ENCODE measurements around the gene ST6GALNAC2. TPM values are rescaled to one million over a fixed set of nuclear protein-coding genes. Genes with fewer than 3 reads are reported as not detected.

The ST6GALNAC2 gene
- total and polyA plus RNA-seq, 10 of the 15 experiments (the other 5 are each of a cell fraction or from before 2014, with no cell fraction given): 0.08 to 0.41 (median 0.23) TPM; not detected in 6

DNA sequence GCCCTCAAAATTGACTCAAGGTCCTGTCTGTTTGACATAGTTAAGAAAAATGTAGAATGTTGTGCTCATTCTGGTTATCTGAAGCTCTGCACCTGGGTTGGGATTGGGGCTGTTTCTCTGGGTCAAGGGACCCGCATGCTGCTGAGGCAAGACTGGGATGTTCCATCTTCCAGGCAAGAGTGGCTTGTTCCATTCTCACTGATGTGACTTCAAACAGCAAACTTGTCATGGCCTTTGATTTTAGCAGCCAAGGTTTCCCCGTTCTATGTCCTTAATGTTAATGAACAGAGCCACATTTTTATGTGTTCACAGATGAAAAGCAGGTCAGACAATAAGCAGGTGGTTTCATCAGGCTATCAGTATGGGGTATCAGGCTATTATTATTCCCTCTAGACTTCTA, 32.2 kb upstream of the ST6GALNAC2 start:
- Histone ChIP-seq H3K9ac (ENCODE audit: control insufficient read depth, insufficient read depth, low read length) (no peak overlapping the region), H3K27me3 (replicated peaks in 1 of 2; ENCODE audit: control insufficient read depth in 2 of 2, insufficient read depth in 2 of 2, low read length in 1 of 2) (no peaks in the 10 kb centered on the region; a peak in 1 of 4 replicates), H2AFZ (ENCODE audit: control insufficient read depth, low read depth, low read length) (no peak overlapping the region), H3K4me3 (no peak overlapping the region), H3K4me1 (ENCODE audit: control insufficient read depth, insufficient read depth, low read length) (no peaks in the 10 kb centered on the region), H3K4me2 (ENCODE audit: control insufficient read depth, insufficient read depth) (no peak overlapping the region), H4K20me1 (ENCODE audit: control insufficient read depth, insufficient read depth) (no peaks in the 10 kb centered on the region), H3K36me3 (ENCODE audit: control insufficient read depth in 2 of 2, insufficient read depth in 2 of 2, low read length in 1 of 2) (no peaks in the 10 kb centered on the region), H3K27ac (ENCODE audit: control insufficient read depth, insufficient read depth) (no peak overlapping the region), H3K9me3 (replicated peaks; ENCODE audit: control insufficient read depth, insufficient read depth, low read length) (no peaks in the 10 kb centered on the region; the same call in 2 of the 3 replicates), H3K79me2 (ENCODE audit: control insufficient read depth, insufficient read depth, low read length) (no peaks in the 10 kb centered on the region)
- ATAC-seq (no peak), DNase-seq (ENCODE audit: low read depth, low spot score) (no peak), FAIRE-seq (no peak)
- ChIA-PET SMC1A (ENCODE audit: uncharacterized antibody, unreplicated experiment) (no interaction called here), POLR2A (no interaction called here), CTCF (interaction anchor here (0.6 to 1.7 kb wide), 2 partner anchors 19 to 1120 kb away, joined by 3 to 4 read pairs; no protein-coding TSS in a partner anchor), RAD21 (ENCODE audit: unreplicated experiment) (no interaction called here)
- no TSS peak for BruUV-seq (replicated peaks)
- intact Hi-C loops (cut with micrococcal nuclease; ENCODE audit: unreplicated experiment): no loop called here
- TF ChIP-seq RAD51 (IDR thresholded peaks at IDR 0.05) (no peak), ATF7 (IDR thresholded peaks at IDR 0.05; ENCODE audit: low read depth) (no peak), ZNF384 (IDR thresholded peaks at IDR 0.05; ENCODE audit: borderline replicate concordance, low read depth, low read length) (no peak), TBL1XR1 (IDR thresholded peaks at IDR 0.05; ENCODE audit: low read depth, low read length) (no peak), CREB1 (IDR thresholded peaks at IDR 0.05; ENCODE audit: low read depth) (no peak), CBFB (IDR thresholded peaks at IDR 0.05; ENCODE audit: low read depth) (no peak), JUNB (IDR thresholded peaks at IDR 0.05) (no peak), STAT3 (IDR thresholded peaks at IDR 0.05; ENCODE audit: low read depth, low read length) (no peak), ZBED1 (IDR thresholded peaks at IDR 0.05; ENCODE audit: borderline replicate concordance) (no peak), POLR2A (IDR thresholded peaks at IDR 0.05; ENCODE audit: low read depth, low read length) (no peak)
- TF ChIP-seq, protein P1, sequence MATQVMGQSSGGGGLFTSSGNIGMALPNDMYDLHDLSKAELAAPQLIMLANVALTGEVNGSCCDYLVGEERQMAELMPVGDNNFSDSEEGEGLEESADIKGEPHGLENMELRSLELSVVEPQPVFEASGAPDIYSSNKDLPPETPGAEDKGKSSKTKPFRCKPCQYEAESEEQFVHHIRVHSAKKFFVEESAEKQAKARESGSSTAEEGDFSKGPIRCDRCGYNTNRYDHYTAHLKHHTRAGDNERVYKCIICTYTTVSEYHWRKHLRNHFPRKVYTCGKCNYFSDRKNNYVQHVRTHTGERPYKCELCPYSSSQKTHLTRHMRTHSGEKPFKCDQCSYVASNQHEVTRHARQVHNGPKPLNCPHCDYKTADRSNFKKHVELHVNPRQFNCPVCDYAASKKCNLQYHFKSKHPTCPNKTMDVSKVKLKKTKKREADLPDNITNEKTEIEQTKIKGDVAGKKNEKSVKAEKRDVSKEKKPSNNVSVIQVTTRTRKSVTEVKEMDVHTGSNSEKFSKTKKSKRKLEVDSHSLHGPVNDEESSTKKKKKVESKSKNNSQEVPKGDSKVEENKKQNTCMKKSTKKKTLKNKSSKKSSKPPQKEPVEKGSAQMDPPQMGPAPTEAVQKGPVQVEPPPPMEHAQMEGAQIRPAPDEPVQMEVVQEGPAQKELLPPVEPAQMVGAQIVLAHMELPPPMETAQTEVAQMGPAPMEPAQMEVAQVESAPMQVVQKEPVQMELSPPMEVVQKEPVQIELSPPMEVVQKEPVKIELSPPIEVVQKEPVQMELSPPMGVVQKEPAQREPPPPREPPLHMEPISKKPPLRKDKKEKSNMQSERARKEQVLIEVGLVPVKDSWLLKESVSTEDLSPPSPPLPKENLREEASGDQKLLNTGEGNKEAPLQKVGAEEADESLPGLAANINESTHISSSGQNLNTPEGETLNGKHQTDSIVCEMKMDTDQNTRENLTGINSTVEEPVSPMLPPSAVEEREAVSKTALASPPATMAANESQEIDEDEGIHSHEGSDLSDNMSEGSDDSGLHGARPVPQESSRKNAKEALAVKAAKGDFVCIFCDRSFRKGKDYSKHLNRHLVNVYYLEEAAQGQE (IDR thresholded peaks at IDR 0.05; ENCODE audit: low read depth, low read length): no peak
- TF ChIP-seq, protein P2, sequence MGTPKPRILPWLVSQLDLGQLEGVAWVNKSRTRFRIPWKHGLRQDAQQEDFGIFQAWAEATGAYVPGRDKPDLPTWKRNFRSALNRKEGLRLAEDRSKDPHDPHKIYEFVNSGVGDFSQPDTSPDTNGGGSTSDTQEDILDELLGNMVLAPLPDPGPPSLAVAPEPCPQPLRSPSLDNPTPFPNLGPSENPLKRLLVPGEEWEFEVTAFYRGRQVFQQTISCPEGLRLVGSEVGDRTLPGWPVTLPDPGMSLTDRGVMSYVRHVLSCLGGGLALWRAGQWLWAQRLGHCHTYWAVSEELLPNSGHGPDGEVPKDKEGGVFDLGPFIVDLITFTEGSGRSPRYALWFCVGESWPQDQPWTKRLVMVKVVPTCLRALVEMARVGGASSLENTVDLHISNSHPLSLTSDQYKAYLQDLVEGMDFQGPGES (IDR thresholded peaks at IDR 0.05): no peak
- TF ChIP-seq, protein P3, sequence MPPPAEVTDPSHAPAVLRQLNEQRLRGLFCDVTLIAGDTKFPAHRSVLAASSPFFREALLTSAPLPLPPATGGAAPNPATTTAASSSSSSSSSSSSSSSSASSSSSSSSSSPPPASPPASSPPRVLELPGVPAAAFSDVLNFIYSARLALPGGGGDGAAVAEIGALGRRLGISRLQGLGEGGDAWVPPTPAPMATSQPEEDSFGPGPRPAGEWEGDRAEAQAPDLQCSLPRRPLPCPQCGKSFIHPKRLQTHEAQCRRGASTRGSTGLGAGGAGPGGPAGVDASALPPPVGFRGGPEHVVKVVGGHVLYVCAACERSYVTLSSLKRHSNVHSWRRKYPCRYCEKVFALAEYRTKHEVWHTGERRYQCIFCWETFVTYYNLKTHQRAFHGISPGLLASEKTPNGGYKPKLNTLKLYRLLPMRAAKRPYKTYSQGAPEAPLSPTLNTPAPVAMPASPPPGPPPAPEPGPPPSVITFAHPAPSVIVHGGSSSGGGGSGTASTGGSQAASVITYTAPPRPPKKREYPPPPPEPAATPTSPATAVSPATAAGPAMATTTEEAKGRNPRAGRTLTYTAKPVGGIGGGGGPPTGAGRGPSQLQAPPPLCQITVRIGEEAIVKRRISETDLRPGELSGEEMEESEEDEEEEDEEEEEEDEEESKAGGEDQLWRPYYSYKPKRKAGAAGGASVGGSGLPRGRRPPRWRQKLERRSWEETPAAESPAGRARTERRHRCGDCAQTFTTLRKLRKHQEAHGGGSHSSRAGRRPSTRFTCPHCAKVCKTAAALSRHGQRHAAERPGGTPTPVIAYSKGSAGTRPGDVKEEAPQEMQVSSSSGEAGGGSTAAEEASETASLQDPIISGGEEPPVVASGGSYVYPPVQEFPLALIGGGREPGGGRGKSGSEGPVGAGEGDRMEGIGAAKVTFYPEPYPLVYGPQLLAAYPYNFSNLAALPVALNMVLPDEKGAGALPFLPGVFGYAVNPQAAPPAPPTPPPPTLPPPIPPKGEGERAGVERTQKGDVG (CRISPR knock-in tag; IDR thresholded peaks at IDR 0.05): no peak
- WGBS (ENCODE audit: insufficient coverage, insufficient replicate concordance, low lambda C conversion rate, missing lambda C conversion rate): 17% methylated on average over 2 of the region's 2 CpGs
- in situ Hi-C loops (cut with MboI): no loop called here

Data from GM12878 (cell line).